Activated CD8-positive, alpha-beta T cell treated with anti-CD3 and anti-CD28 coated beads, Interleukin-2, amount 10 ng/mL, durations not matched to agents 7 days and 5 days (primary cell): ENCODE measurements around the gene LYZ. TPM values are rescaled to one million over a fixed set of nuclear protein-coding genes. Genes with fewer than 3 reads are reported as not detected.

Source experiments
- ATAC-seq: fragments of 150-1000 bp; cut with Tn5 transposase; one replicate; pipeline ENCODE4 v1.10.0; 2021; ENCODE audit warnings: moderate library complexity
- CTCF ChIA-PET: fragments of 350-600 bp; sonication (Branson Sonifier 250); formaldehyde crosslinking; loops from one replicate; lab custom pipeline; 2021; ENCODE audit warnings: antibody characterized with exemption; lab: Charles Lee
- POLR2A ChIA-PET: fragments of 350-600 bp; sonication (Branson Sonifier 250); formaldehyde crosslinking; loops from one replicate; lab custom pipeline; 2021; ENCODE audit warnings: antibody characterized with exemption; lab: Charles Lee
- DNase-seq: peaks from one replicate; pipeline ENCODE4 v3.0.0-alpha.2; 2020
- H3K27ac Mint-ChIP-seq: one replicate; pipeline ENCODE4 v1.8.0; 2021; ENCODE audit warnings: mild to moderate bottlenecking, mixed read lengths
- H3K27me3 Mint-ChIP-seq: one replicate; pipeline ENCODE4 v1.8.0; 2021; ENCODE audit warnings: low read depth, mixed read lengths
- H3K36me3 Mint-ChIP-seq: one replicate; pipeline ENCODE4 v1.8.0; 2021; ENCODE audit warnings: low read depth, mixed read lengths
- H3K4me1 Mint-ChIP-seq: one replicate; pipeline ENCODE4 v1.8.0; 2021; ENCODE audit warnings: low read depth, mixed read lengths
- H3K4me3 Mint-ChIP-seq: one replicate; pipeline ENCODE4 v1.8.0; 2021; ENCODE audit warnings: mild to moderate bottlenecking, mixed read lengths
- H3K9me3 Mint-ChIP-seq: one replicate; pipeline ENCODE4 v1.8.0; 2022; ENCODE audit warnings: mixed read lengths; ENCODE audit not compliant: insufficient read depth
- total RNA-seq, 2 experiments: library from RNA; stranded (reverse); gene quantifications; one replicate each; pipeline ENCODE4 v1.2.3, GENCODE V29; 2021

LYZ gene
- total RNA-seq, 2 experiments from 2014 or later: not detected

DNA sequence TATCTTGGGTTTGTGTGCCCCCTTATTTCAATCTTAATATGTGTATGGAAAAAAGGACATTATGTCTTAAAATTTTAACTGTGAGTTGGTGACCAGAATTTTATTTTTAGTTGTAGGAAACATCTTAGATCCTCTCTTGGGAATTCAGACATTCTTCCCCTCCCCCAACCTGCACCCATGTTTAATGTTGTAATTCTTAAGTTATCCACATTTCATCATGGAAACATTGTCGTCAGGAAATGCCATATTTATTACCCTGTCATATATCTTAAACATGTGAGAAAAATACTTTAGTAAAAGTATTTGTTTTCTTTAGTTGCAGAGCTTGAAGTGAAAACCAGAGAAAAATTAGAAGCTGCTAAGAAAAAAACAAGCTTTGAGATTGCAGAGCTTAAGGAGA, 41.6 kb downstream of the LYZ start:
- ChIA-PET CTCF (interaction anchor here (1.4 to 5.0 kb wide), 3 partner anchors 32 to 181 kb away, joined by 4 to 26 read pairs (median 8); no protein-coding TSS in a partner anchor), POLR2A (no interaction called here)
- no peak overlapping the region for H3K4me3 Mint-ChIP-seq
- no peaks in the 10 kb centered on the region for H3K4me1 Mint-ChIP-seq
- peaks cover 54% of the 10 kb centered on the region for H3K36me3 Mint-ChIP-seq
- H3K27ac Mint-ChIP-seq: no peak overlapping the region
- no peaks in the 10 kb centered on the region for H3K27me3 Mint-ChIP-seq
- ATAC-seq (no peak), DNase-seq (no peak)
- no peaks in the 10 kb centered on the region for H3K9me3 Mint-ChIP-seq

- Mint-ChIP-seq H3K27me3 (no peaks in the 10 kb centered on the region), H3K9me3 (peaks cover 7% of the 10 kb centered on the region), H3K4me1 (no peaks in the 10 kb centered on the region), H3K27ac (no peak overlapping the region), H3K4me3 (no peak overlapping the region), H3K36me3 (peaks cover 68% of the 10 kb centered on the region)
- ATAC-seq (no peak), DNase-seq (no peak)
- ChIA-PET CTCF (interaction anchor here (1.1 kb wide), 1 partner anchor 35 kb away, joined by 5 read pairs; no protein-coding TSS in a partner anchor), POLR2A (no interaction called here)
Measured at GRCh38 chr12:69392179-69392928, 44.2 kb downstream of the LYZ start.

DNA sequence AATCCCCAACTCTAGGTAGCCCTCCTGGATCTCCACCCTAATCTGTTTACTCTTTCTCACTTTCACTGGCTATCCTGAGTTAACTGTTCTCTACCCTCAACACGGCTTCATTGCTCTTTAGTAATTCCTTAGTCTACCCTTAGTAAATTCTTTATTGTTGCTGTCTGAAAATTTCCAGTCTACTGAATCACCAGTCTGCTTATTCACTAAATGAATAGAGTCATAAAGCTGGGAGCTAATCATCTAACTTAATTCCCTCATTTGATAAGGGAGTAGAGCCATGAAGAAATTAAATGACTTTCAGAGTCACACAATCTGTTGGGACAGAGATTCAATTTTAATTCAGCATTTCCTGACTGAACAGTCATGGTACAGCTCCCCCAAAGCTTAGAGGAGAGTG, 47.9 kb downstream of the LYZ start:
- ChIA-PET POLR2A (no interaction called here), CTCF (interaction anchor here (0.6 kb wide), 1 partner anchor 241 kb away, joined by 5 read pairs; no protein-coding TSS in a partner anchor)
- Mint-ChIP-seq H3K4me3 (no peak overlapping the region), H3K9me3 (peaks cover 12% of the 10 kb centered on the region), H3K36me3 (peaks cover 55% of the 10 kb centered on the region), H3K27me3 (no peaks in the 10 kb centered on the region), H3K27ac (no peak overlapping the region), H3K4me1 (no peaks in the 10 kb centered on the region)
- ATAC-seq (no peak), DNase-seq (no peak)

GRCh38 chr12:69396963-69397362, 48.8 kb downstream of the LYZ start:
- no peak for DNase-seq
- H3K27me3 Mint-ChIP-seq: no peaks in the 10 kb centered on the region
- H3K9me3 Mint-ChIP-seq: peaks cover 12% of the 10 kb centered on the region
- H3K4me3 Mint-ChIP-seq: no peak overlapping the region
- ChIA-PET POLR2A (no interaction called here), CTCF (no interaction called here)
- no peaks in the 10 kb centered on the region for H3K4me1 Mint-ChIP-seq
- no peak for ATAC-seq
- H3K36me3 Mint-ChIP-seq: peaks cover 46% of the 10 kb centered on the region
- no peak overlapping the region for H3K27ac Mint-ChIP-seq

- Mint-ChIP-seq H3K9me3 (peaks cover 12% of the 10 kb centered on the region), H3K27ac (no peak overlapping the region), H3K36me3 (peaks cover 39% of the 10 kb centered on the region), H3K4me1 (no peaks in the 10 kb centered on the region), H3K27me3 (no peaks in the 10 kb centered on the region), H3K4me3 (no peak overlapping the region)
- no peak for DNase-seq
- ChIA-PET POLR2A (no interaction called here), CTCF (no interaction called here)
- no peak for ATAC-seq
Measured at GRCh38 chr12:69397978-69398377, 49.8 kb downstream of the LYZ start.

- no peak for DNase-seq
- Mint-ChIP-seq H3K27ac (no peak overlapping the region), H3K4me3 (no peak overlapping the region), H3K27me3 (no peaks in the 10 kb centered on the region), H3K9me3 (peaks cover 5% of the 10 kb centered on the region), H3K36me3 (peaks cover 13% of the 10 kb centered on the region), H3K4me1 (no peaks in the 10 kb centered on the region)
- no peak for ATAC-seq
- CTCF ChIA-PET: no interaction called here
- POLR2A ChIA-PET: no interaction called here
Measured at GRCh38 chr12:69401940-69402339, 53.8 kb downstream of the LYZ start.

Other genes starting within 250 kb of the LYZ start
- gene CPSF6, start 108.8 kb upstream of the LYZ start, total RNA-seq: 10 to 100 TPM; 95.6 to 97.8 TPM
- 10 to 100 TPM; 49.9 to 51.0 TPM for gene YEATS4, start 11.4 kb downstream of the LYZ start, total RNA-seq
- gene FRS2, start 122.0 kb downstream of the LYZ start, total RNA-seq: 10 to 100 TPM; 13.0 to 13.7 TPM
- gene CCT2, start 237.1 kb downstream of the LYZ start, total RNA-seq: 100 to 1,000 TPM; 238 to 252 TPM